NOMO-1 treated with DMSO at 0.1 percent for 48 hours (cell line): Measurements from ENCODE around the gene CDH23.
A peak's percentile ranks its signal among the peaks of the same experiment; 100 is the strongest.

Experiments
- DNase-seq: peaks from one replicate; lab custom pipeline; 2025; ENCODE audit not compliant: unreplicated experiment; lab: John Stamatoyannopoulos, UW

CDH23 gene

GRCh38 chr10:71648254-71648932 is 251.7 kb downstream of the CDH23 start:
- DNase-seq, result no peak

GRCh38 chr10:71648933-71649320 is 252.2 kb downstream of the CDH23 start:
- no peak for DNase-seq

DNA sequence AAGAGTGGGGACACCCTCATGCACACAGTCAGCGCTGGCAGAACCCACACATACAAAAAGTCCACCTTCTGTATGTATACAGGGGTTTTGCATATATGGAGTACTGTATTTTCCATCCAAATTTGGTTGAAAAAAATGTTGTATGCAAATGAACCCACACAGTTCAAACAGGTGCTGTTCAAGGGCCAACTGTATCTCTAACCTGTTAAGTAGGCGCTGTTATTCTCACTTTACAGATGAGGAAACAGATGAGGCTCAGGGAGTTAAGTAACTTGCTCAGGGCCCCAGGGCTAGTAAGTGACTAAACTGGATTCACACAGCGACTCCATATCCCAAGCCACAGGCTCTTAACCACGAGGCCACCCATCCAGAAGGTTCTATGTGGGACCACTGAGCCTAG is 252.9 kb downstream of the CDH23 start:
- DNase-seq, result no peak

- no peak for DNase-seq
These were observed 253.7 kb downstream of the CDH23 start for GRCh38 chr10:71650397-71650796.

DNA sequence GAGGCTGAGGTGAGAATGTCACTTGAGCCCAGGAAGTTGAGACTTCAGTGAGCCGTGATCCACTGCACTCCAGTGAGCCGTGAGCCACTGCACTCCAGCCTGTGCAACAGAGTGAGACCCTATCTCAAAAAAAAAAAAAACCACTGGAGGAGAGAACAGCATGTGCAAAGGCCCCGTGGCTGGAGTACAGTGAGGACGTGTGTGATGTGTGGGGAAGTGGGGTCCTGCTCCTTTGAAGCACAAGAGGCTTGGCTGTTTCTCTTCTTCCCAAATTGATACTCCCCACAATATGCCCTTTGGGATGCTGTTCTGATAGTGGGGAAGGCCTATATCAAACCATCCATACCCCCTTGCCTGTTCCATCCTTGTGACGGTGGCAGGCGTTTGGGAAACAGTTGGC is 254.7 kb downstream of the CDH23 start:
- DNase-seq, result no peak

GRCh38 chr10:71651928-71652327 is 255.2 kb downstream of the CDH23 start:
- DNase-seq, result no peak

- no peak for DNase-seq
These were observed 256.3 kb downstream of the CDH23 start for GRCh38 chr10:71653044-71653443.

GRCh38 chr10:71656220-71656619 is 259.5 kb downstream of the CDH23 start:
- DNase-seq, result no peak

DNA sequence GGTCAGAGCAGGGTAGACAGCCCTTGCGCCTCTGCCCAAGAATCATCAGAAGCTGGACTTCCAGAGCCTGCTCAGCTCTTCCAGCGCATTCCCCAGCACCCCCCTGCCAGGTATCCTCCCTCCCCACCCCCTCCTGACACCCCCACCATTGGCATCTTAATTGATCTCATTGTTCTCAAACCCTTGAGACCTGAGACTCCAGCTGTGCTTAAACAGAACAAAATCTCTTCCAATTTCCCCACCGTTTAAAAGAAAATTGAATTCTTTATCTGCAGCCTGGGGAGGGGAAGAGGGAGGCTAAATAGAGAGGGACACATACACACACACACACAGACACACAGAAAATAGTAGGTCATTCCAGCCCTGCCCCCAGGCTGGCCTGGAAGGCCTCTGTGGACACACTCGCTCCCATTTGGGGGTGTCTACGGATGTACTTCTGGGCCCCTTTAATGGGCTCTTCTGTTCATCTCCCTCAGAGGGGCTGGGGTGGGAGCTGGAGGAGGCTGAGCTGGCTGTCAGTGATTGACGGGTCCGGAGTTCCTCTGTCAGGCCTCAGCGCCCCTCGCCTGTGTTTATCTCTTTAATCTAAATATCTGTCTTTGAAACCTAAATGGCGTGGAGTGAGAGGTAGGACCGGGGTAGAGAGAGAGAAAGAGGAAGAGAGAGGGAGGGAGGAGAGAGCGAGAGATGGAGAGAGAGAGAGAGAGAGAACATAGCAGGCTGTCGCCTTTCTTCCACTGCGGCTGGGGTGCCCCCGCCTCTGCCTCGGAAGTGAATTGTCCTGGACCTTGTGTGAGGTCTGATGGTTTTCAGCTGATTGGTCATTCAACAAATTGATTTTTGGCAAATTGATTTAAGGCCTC is 261.1 kb downstream of the CDH23 start:
- DNase-seq, result no peak

DNA sequence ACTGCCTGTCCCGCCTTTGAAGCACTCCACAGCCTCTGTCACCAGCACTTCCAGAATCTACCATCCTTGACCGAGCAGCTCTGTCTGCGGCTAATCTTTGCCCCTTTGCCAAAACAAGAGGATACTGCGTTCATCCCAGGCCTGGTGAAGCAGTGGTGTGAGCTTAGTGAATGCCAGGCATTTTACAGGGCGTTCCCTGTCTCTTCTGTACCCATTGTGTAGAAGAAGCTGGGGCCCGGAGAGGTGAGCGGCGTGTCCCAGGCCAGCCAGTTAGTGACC is 261.7 kb downstream of the CDH23 start:
- DNase-seq, result no peak

GRCh38 chr10:71659111-71659634 is 262.5 kb downstream of the CDH23 start:
- DNase-seq, result no peak

DNA sequence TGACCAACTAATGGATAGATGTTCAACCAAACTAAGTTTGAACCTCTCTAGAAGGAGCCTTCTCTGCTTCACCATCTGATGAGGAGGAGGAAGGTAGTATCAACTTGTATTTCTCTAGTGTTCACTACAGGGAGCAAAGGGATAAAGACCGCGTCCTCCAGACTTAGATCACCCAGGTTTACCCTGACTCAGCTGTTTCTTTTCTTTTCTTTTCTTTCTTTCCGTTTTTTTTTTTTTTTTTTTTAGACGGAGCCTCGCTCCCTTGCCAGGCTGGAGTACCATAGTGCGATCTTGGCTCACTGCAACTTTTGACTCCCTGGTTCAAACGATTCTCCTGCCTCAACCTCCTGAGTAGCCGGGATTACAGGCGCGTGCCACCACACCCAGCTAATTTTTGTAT is 263.0 kb downstream of the CDH23 start:
- DNase-seq, result no peak

- peak; percentile 3 for DNase-seq
These were observed 263.6 kb downstream of the CDH23 start for GRCh38 chr10:71660313-71660712.

- no peak for DNase-seq
These were observed 264.4 kb downstream of the CDH23 start for GRCh38 chr10:71661060-71661622.

- no peak for DNase-seq
These were observed 265.1 kb downstream of the CDH23 start for GRCh38 chr10:71661779-71662336.

DNA sequence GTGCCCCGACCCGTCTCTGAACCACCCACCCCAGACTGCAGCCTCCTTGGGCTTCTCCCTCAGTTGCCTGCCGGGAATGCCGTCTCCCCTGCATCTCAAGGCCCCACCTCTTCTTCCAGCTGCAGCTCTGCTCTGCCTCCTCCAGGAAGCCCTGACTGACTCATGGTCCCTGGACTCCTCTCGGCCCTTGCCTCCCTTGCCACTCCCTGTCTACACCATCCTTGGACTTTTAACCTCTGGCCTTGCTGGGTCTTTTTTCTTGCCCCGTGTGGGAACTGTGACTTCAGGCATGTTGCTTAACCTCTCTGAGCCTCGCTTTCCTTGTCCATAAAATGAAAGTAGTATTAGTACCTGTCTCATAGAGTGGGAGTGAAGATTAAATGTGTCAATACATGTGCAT is 266.6 kb downstream of the CDH23 start:
- DNase-seq, result no peak

DNA sequence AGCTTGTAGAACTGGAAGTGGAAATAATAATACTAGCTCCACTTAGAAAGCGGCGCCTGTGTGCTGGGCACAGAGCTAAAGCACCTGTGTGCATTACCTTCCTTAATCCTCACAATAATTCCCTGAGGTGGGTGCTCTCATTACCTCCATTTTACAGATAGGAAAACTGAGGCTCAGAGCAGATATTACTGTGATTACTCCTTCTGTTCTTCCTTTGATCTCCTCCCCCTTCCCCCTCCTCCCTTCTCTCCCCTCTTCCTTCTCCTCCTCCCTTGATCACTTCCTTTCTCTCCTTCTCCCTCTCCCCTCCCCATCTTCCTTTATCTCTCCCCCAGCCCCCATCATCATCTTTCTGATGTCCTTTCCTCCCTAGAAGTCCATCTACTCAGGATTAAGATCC is 267.9 kb downstream of the CDH23 start:
- DNase-seq, result no peak

DNA sequence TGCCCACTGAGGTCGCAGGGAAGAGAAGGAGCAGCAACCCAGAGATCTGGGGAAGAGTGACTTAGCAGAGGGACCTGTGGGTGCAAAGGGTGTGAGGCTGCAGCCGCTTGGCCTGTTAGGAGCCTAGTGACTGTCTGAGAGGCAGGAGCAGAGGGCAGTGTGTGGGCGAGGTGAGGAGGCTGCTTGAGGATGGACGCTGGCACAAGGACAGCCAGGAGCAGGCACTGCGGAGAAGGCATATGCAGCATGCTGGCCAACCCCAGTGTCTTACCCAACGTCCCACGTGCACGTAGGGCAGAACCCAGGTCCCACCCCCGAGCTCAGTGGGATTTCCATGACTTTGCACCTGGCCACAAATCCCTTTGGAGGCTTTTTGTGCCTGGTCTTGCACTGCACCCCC is 268.7 kb downstream of the CDH23 start:
- no peak for DNase-seq

GRCh38 chr10:71666639-71667386 is 270.1 kb downstream of the CDH23 start:
- no peak for DNase-seq

DNA sequence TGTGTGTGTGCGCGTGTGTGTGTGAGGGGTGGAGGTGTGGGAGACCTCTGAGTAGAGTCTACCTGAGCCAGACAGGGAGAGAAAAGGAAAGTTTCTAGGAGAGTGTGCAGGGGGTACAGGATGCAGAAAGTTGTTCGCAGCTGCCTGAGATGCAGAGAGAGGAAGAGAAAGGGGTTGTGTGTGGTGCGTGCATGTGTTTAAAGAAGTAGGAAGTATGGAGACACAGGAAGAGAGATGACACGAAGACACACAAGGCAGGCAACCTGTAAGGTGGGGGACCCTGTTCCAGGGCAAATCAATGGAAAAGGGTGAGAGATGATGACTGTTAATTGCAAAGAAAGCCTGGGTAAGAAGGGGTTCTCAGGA is 270.6 kb downstream of the CDH23 start:
- peak; percentile 62 for DNase-seq
